Body of pancreas (tissue), 4 donors: ENCODE results near the gene MTA3. TPM values are rescaled to one million over a fixed set of nuclear protein-coding genes. Genes with fewer than 3 reads are reported as not detected.

Experiments
- ATAC-seq: fragments of 150-250 bp; one replicate; pipeline ENCODE4 v1.9.1; 2016
- DNase-seq, 4 donors: peaks; one replicate each; pipeline ENCODE4 v3.0.0-alpha.2; 2019
- H3K27ac ChIP-seq, 4 donors: fragments of 200-600 bp; sonication (generic); 1 replicate in 3 of 4; 2 replicates in 1 of 4; pipeline versions ENCODE4 v1.5.1 to v1.6.1; 2016 to 2019; ENCODE audit warnings: mild to moderate bottlenecking in 1 of 4, mixed read lengths in 1 of 4, moderate library complexity in 1 of 4
- H3K27me3 ChIP-seq, 2 donors: fragments of 200-600 bp; sonication (generic); one replicate each; pipeline ENCODE4 v1.6.0; 2016; ENCODE audit warnings: mild to moderate bottlenecking in 1 of 2
- H3K36me3 ChIP-seq, 2 donors: fragments of 200-600 bp; sonication (generic); replicated peaks in 1 of 2; 2 replicates each; pipeline ENCODE4 v1.5.1; 2016; ENCODE audit warnings: low read depth in 2 of 2; ENCODE audit not compliant: insufficient read depth in 1 of 2
- H3K4me1 ChIP-seq: fragments of 200-600 bp; sonication (generic); one replicate; pipeline ENCODE4 v1.6.0; 2016
- H3K4me3 ChIP-seq, 2 donors: fragments of 200-600 bp; sonication (generic); 1 replicate in 1 of 2; 2 replicates in 1 of 2; pipeline ENCODE4 v1.5.1; 2016 to 2019
- H3K9me3 ChIP-seq, 3 donors: fragments of 200-600 bp; sonication (generic); 1 replicate in 2 of 3; 2 replicates in 1 of 3; pipeline ENCODE4 v1.5.1; 2016
- CTCF ChIP-seq, 7 experiments: fragments of 450-650 bp in 4 of 7; fragments of 200-600 bp in 3 of 7; sonication (generic) in 3 of 7; IDR thresholded peaks; one replicate each; pipeline ENCODE4 v1.5.1; 2016 to 2019; ENCODE audit warnings: antibody characterized with exemption in 7 of 7
- POLR2A ChIP-seq, 3 donors: fragments of 450-650 bp; IDR thresholded peaks; one replicate each; pipeline ENCODE4 v1.6.1; 2016; ENCODE audit warnings: antibody characterized with exemption in 3 of 3, mild to moderate bottlenecking in 2 of 3
- WGBS, 2 donors: methylation state at CpG; one replicate each; pipeline ENCODE4 v1.1.5; 2017; 5-methylcytosine and 5-hydroxymethylcytosine counted together
- intact Hi-C: fragments of 100-400 bp; cut with DNase I; formaldehyde crosslinking; loops from one replicate; pipeline ENCODE4 v1.15.1; 2023
- total RNA-seq, 2 donors: library from RNA; depleted of rRNA; stranded (reverse); fragments of >200 nt; gene quantifications; one replicate each; pipeline ENCODE4 v1.1.0, GENCODE V29; 2016

The MTA3 gene
- total RNA-seq, 2 donors from 2014 or later, result 23.1 to 31.1 TPM

GRCh38 chr2:42569116-42569711 is 782 bp downstream of the MTA3 start:
- H3K27me3 ChIP-seq, result no peaks in the 10 kb centered on the region
- peaks cover 30% of the 10 kb centered on the region for H3K4me1 ChIP-seq
- WGBS, 2 donors, result 1 to 2% methylated on average over 14 to 20 of the region's 20 CpGs
- peak overlapping the region; percentile 84 to 97 (median 90) for H3K27ac ChIP-seq
- peak overlapping the region; percentile 70 to 89 for H3K4me3 ChIP-seq
- TF ChIP-seq POLR2A (IDR thresholded peaks at IDR 0.05) (peak in 1 of 3 donors; percentile 41), CTCF (IDR thresholded peaks at IDR 0.05) (no peak)
- DNase-seq, result peak; percentile 16 to 34 (median 20)
- ATAC-seq, result peak; percentile 27
- intact Hi-C loops, result no loop called here
- no peaks in the 10 kb centered on the region for H3K36me3 ChIP-seq
- H3K9me3 ChIP-seq, result no peaks in the 10 kb centered on the region

GRCh38 chr2:42569883-42570282 is 1.5 kb downstream of the MTA3 start:
- peaks cover 30% of the 10 kb centered on the region for H3K4me1 ChIP-seq
- DNase-seq (no peak), ATAC-seq (no peak)
- no peaks in the 10 kb centered on the region for H3K27me3 ChIP-seq
- WGBS, 2 donors, result 12 to 24% methylated on average over 4 of the region's 4 CpGs
- no peaks in the 10 kb centered on the region for H3K36me3 ChIP-seq
- intact Hi-C loops, result no loop called here
- TF ChIP-seq POLR2A (IDR thresholded peaks at IDR 0.05), result no peak
- no peak for TF ChIP-seq CTCF (IDR thresholded peaks at IDR 0.05)
- no peaks in the 10 kb centered on the region for H3K9me3 ChIP-seq
- no peak overlapping the region for H3K4me3 ChIP-seq
- H3K27ac ChIP-seq, result peak overlapping the region in 3 of 4 donors; percentile 84 to 97 (median 88)

- DNase-seq, result no peak
- WGBS, 2 donors, result 88 to 97% methylated on average over 10 of the region's 10 CpGs
- Histone ChIP-seq H3K9me3 (no peaks in the 10 kb centered on the region), H3K36me3 (no peaks in the 10 kb centered on the region), H3K4me3 (no peak overlapping the region), H3K27ac (no peak overlapping the region), H3K27me3 (no peaks in the 10 kb centered on the region), H3K4me1 (peaks cover 28% of the 10 kb centered on the region)
- TF ChIP-seq POLR2A (IDR thresholded peaks at IDR 0.05), result no peak
- TF ChIP-seq CTCF (IDR thresholded peaks at IDR 0.05), result no peak
- no peak for ATAC-seq
- intact Hi-C loops, result no loop called here
Measured at GRCh38 chr2:42572297-42573081, 4.1 kb downstream of the MTA3 start.

- ATAC-seq, result no peak
- intact Hi-C loops, result no loop called here
- no peak for TF ChIP-seq POLR2A (IDR thresholded peaks at IDR 0.05)
- no peak for TF ChIP-seq CTCF (IDR thresholded peaks at IDR 0.05)
- H3K27ac ChIP-seq, result no peak overlapping the region
- H3K4me3 ChIP-seq, result no peak overlapping the region
- H3K36me3 ChIP-seq, result no peaks in the 10 kb centered on the region
- H3K9me3 ChIP-seq, result no peaks in the 10 kb centered on the region
- WGBS, 2 donors, result 100% methylated on average over 2 of the region's 2 CpGs
- peaks cover 22% of the 10 kb centered on the region for H3K4me1 ChIP-seq
- no peak for DNase-seq
- H3K27me3 ChIP-seq, result no peaks in the 10 kb centered on the region
Measured at GRCh38 chr2:42573256-42573655, 4.8 kb downstream of the MTA3 start.
